OCI-LY1 (cell line): ENCODE data around the gene ME1.

Experiments
- H2AFZ ChIP-seq: fragments of 200-600 bp; sonication (generic), shearing (Covaris generic); 2 replicates; pipeline ENCODE4 v1.6.0; 2014; ENCODE audit warnings: antibody characterized with exemption, mild to moderate bottlenecking, low read length
- H3F3A ChIP-seq: fragments of 200-600 bp; sonication (generic), shearing (Covaris generic); 2 replicates; pipeline ENCODE4 v1.6.0; 2014; ENCODE audit warnings: mild to moderate bottlenecking, antibody characterized with exemption, low read length, moderate library complexity; ENCODE audit not compliant: insufficient read depth
- H3K27ac ChIP-seq: fragments of 200-600 bp; sonication (generic); 2 replicates; pipeline ENCODE4 v1.5.1; 2014; ENCODE audit warnings: low read length, mixed run types, mild to moderate bottlenecking, low read depth; ENCODE audit not compliant: poor library complexity, severe bottlenecking
- H3K27me3 ChIP-seq: fragments of 200-600 bp; sonication (generic); 2 replicates; pipeline ENCODE4 v1.6.0; 2014; ENCODE audit warnings: antibody characterized with exemption, mild to moderate bottlenecking, low read length, moderate library complexity; ENCODE audit not compliant: insufficient read depth
- H3K36me3 ChIP-seq: fragments of 200-600 bp; sonication (generic); 2 replicates; pipeline ENCODE4 v1.6.1; 2014; ENCODE audit warnings: mild to moderate bottlenecking, antibody characterized with exemption, low read length, moderate library complexity, mixed read lengths; ENCODE audit not compliant: insufficient read depth
- H3K4me1 ChIP-seq: fragments of 200-600 bp; sonication (generic); 2 replicates; pipeline ENCODE4 v1.5.1; 2014; ENCODE audit warnings: mild to moderate bottlenecking, low read length, moderate library complexity; ENCODE audit not compliant: insufficient read depth, severe bottlenecking
- H3K4me2 ChIP-seq: fragments of 200-600 bp; sonication (generic), shearing (Covaris generic); 2 replicates; pipeline ENCODE4 v1.6.1; 2014; ENCODE audit warnings: low read length
- H3K4me3 ChIP-seq: fragments of 200-600 bp; sonication (generic); 2 replicates; pipeline ENCODE4 v1.5.1; 2014; ENCODE audit warnings: low read length, low read depth, mild to moderate bottlenecking, mixed read lengths; ENCODE audit not compliant: poor library complexity, severe bottlenecking
- H3K79me2 ChIP-seq: fragments of 200-600 bp; shearing (Covaris generic); 2 replicates; pipeline ENCODE4 v1.6.1; 2016; ENCODE audit warnings: mixed run types, low read length, mixed read lengths; ENCODE audit not compliant: insufficient read depth
- H3K9ac ChIP-seq: fragments of 200-600 bp; sonication (generic), shearing (Covaris generic); 2 replicates; pipeline ENCODE4 v1.6.1; 2014; ENCODE audit warnings: mild to moderate bottlenecking, low read length, mixed read lengths
- H3K9me2 ChIP-seq: fragments of 200-600 bp; sonication (generic), shearing (Covaris generic); 2 replicates; pipeline ENCODE4 v1.6.1; 2014; ENCODE audit warnings: low read depth, mild to moderate bottlenecking, low read length, mixed read lengths
- H3K9me3 ChIP-seq: fragments of 200-600 bp; shearing (Covaris generic); 2 replicates; pipeline ENCODE4 v1.6.1; 2014; ENCODE audit warnings: low read length, mixed read lengths
- H4K20me1 ChIP-seq: fragments of 200-600 bp; sonication (generic), shearing (Covaris generic); 2 replicates; pipeline ENCODE4 v1.6.0; 2016; ENCODE audit warnings: mild to moderate bottlenecking, low read length; ENCODE audit not compliant: insufficient read depth
- EZH2 ChIP-seq: fragments of 200-600 bp; sonication (generic), shearing (Covaris generic); IDR thresholded peaks from 2 replicates; pipeline ENCODE4 v1.8.0; 2017; ENCODE audit warnings: borderline replicate concordance, mixed run types, mild to moderate bottlenecking, antibody characterized with exemption, low read length, moderate library complexity, mixed read lengths
- TF ChIP-seq, protein P1 (sequence below): fragments of 200-600 bp; sonication (generic), shearing (Covaris generic); IDR thresholded peaks from 2 replicates; pipeline ENCODE4 v1.5.1; 2017; ENCODE audit warnings: mild to moderate bottlenecking, antibody characterized with exemption, low read length, moderate library complexity, mixed read lengths

The ME1 gene

DNA sequence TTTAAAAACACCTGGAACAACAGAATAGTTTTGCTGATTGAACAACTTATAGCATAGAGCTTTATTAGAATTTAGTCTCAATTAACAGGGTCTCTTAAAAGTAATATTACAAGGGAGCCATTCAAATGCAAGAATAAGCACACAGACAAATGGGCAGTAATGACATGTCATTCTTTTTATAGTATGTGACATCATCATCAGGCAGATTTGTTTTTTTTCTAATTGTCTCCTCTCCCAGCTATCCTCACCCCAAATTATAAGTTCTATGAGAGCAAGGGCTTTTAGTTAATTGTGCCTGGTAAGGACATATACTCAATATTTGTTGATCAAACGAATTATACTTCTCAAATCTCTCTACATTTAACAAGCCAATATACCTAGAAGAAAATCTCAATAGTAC lies 248.7 kb downstream of the ME1 start:
- H3K27ac ChIP-seq, result no peak overlapping the region
- no peak overlapping the region for H3K4me2 ChIP-seq
- H3K4me3 ChIP-seq, result no peak overlapping the region
- H3K27me3 ChIP-seq, result no peaks in the 10 kb centered on the region
- TF ChIP-seq, protein P1, sequence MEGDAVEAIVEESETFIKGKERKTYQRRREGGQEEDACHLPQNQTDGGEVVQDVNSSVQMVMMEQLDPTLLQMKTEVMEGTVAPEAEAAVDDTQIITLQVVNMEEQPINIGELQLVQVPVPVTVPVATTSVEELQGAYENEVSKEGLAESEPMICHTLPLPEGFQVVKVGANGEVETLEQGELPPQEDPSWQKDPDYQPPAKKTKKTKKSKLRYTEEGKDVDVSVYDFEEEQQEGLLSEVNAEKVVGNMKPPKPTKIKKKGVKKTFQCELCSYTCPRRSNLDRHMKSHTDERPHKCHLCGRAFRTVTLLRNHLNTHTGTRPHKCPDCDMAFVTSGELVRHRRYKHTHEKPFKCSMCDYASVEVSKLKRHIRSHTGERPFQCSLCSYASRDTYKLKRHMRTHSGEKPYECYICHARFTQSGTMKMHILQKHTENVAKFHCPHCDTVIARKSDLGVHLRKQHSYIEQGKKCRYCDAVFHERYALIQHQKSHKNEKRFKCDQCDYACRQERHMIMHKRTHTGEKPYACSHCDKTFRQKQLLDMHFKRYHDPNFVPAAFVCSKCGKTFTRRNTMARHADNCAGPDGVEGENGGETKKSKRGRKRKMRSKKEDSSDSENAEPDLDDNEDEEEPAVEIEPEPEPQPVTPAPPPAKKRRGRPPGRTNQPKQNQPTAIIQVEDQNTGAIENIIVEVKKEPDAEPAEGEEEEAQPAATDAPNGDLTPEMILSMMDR, result no peak
- TF ChIP-seq EZH2, result no peak
- H3K4me1 ChIP-seq, result no peaks in the 10 kb centered on the region
- no peaks in the 10 kb centered on the region for H3K9me3 ChIP-seq
- H2AFZ ChIP-seq, result no peak overlapping the region
- no peak overlapping the region for H3K9ac ChIP-seq
- no peaks in the 10 kb centered on the region for H4K20me1 ChIP-seq
- no peaks in the 10 kb centered on the region for H3K79me2 ChIP-seq
- no peaks in the 10 kb centered on the region for H3K9me2 ChIP-seq
- peaks cover 67% of the 10 kb centered on the region for H3K36me3 ChIP-seq
- no peaks in the 10 kb centered on the region for H3F3A ChIP-seq

DNA sequence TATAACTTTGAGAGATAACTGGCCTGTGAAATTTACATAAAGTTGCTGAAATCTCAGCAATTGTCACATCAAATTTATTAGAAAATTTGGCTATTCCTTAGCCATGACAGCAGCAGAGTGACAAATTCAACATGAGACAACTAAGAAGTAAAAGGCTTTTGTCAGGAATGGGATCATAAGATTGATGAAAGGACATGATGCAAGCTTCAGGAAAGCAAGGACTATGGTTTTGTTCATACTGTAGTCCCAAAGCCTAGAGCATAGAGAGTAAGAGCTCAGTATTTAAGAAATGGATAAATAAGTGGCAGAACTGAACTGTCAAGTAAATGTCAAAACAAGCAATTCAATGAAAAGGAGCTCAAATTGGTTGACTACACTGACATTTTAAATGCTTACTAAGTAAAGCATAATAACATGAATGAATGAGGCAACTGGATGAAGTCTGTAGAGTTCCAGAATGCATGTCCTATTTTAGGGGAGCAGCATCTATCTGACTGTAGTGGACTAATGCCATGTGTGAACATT lies 250.4 kb downstream of the ME1 start:
- Histone ChIP-seq H4K20me1 (no peaks in the 10 kb centered on the region), H3K4me2 (no peak overlapping the region), H3K9ac (no peak overlapping the region), H2AFZ (no peak overlapping the region), H3K4me3 (no peak overlapping the region), H3K36me3 (peaks cover 66% of the 10 kb centered on the region), H3K27me3 (no peaks in the 10 kb centered on the region), H3K27ac (no peak overlapping the region), H3K9me3 (no peaks in the 10 kb centered on the region), H3K79me2 (no peaks in the 10 kb centered on the region), H3K4me1 (no peaks in the 10 kb centered on the region), H3F3A (no peaks in the 10 kb centered on the region), H3K9me2 (no peaks in the 10 kb centered on the region)
- no peak for TF ChIP-seq EZH2
- TF ChIP-seq, protein P1, result no peak

DNA sequence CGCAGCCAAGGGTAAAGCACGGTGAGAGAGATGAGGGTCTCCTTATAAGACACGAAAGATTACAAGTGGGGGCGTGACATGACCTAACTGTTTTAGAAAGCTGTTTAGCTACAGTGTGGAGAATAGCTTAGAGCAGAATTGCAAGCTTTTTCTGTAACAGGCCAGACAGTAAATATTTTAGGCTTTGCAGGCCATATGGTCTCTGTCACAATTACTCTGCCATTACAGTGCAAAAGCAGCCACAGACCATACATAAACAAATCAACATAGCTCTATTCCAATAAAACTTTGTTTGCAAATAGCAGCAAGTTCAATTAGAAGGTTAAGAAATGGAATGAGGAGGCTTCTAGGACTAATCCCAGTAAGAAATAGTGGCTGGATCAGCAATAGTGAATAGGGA lies 254.6 kb downstream of the ME1 start:
- Histone ChIP-seq H3K4me1 (no peaks in the 10 kb centered on the region), H3K9me3 (no peaks in the 10 kb centered on the region), H3K4me2 (no peak overlapping the region), H3K27ac (no peak overlapping the region), H3K4me3 (no peak overlapping the region), H3K27me3 (no peaks in the 10 kb centered on the region), H2AFZ (no peak overlapping the region), H3K9me2 (no peaks in the 10 kb centered on the region), H3K9ac (no peak overlapping the region), H3K36me3 (peaks cover 69% of the 10 kb centered on the region), H4K20me1 (no peaks in the 10 kb centered on the region), H3K79me2 (no peaks in the 10 kb centered on the region), H3F3A (no peaks in the 10 kb centered on the region)
- no peak for TF ChIP-seq EZH2
- TF ChIP-seq, protein P1, result no peak
